ENCODE measurements around the gene C2orf72.

C2orf72 gene

DNA sequence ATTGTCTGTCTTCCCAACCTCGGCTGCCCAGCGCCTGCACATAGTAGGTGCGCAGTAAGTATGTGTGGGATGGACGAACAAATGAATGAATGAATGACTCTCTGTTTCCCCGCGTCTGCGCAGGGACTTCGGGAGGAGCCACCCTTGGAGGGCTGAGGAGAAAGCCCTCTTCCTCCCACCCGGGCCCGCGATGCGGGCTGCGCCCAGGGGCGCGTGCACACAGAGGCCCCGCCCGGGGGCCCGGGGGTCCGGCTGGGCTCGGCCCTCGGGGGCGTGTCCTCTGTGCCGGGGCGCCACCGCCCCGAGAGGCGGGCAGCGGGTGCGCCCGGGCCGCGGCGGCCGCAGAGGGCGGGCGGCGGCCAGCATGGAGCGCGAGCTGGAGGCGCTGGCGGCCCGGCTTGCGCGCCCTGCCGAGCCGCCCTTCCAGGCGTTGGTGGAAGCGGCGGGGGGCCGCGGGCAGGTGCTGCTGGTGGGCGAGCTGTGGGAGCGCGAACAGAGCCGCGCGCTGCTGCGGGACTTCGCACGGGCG lies at the start of gene C2orf72:
Gene C2orf72 (plus strand): TSS at position 322 of the 529 bp plus-strand sequence. CDS start 43 bp downstream, at position 365.
- Histone ChIP-seq H3K36me3 (no peaks in the 10 kb centered on the region), H3K27me3 (peaks cover 59 to 84% (median 72%) of the 10 kb centered on the region in 11 experiments), H3K9ac (peak within 1 kb of the TSS in 4 of 11 experiments; percentile 36 to 60 (median 47); a peak in 3 of 22 replicates), H3K4me2 (peak within 1 kb of the TSS; percentile 78 to 94 (median 87)), H3K4me3 (peak within 1 kb of the TSS; percentile 45 to 69 (median 58)), H4K20me1 (peaks cover 0 to 10% (median 0%) of the 10 kb centered on the region in 11 experiments; a peak in 3 of 22 replicates), H3K4me1 (peaks cover 0 to 10% (median 2%) of the 10 kb centered on the region in 10 experiments; a peak in 7 of 20 replicates), H3K9me3 (replicated peaks in 1 of 11) (no peaks in the 10 kb centered on the region), H3K27ac (no peak within 1 kb of the TSS)
- TF ChIP-seq Cebpa-rat (IDR thresholded peaks at IDR 0.05), result no peak

GRCh38 chr2:230989731-230990130 lies 47.6 kb upstream of the C2orf72 start:
- peaks cover 5 to 17% (median 11%) of the 10 kb centered on the region in 10 experiments; a peak in 18 of 20 replicates for H3K4me1 ChIP-seq
- no peak overlapping the region for H3K4me3 ChIP-seq
- no peak overlapping the region for H3K27ac ChIP-seq
- H4K20me1 ChIP-seq, result no peaks in the 10 kb centered on the region
- H3K27me3 ChIP-seq, result no peaks in the 10 kb centered on the region
- no peak overlapping the region for H3K9ac ChIP-seq
- TF ChIP-seq Cebpa-rat (IDR thresholded peaks at IDR 0.05), result no peak
- no peaks in the 10 kb centered on the region for H3K9me3 ChIP-seq (replicated peaks in 1 of 11)
- H3K4me2 ChIP-seq, result no peak overlapping the region
- H3K36me3 ChIP-seq, result no peaks in the 10 kb centered on the region

DNA sequence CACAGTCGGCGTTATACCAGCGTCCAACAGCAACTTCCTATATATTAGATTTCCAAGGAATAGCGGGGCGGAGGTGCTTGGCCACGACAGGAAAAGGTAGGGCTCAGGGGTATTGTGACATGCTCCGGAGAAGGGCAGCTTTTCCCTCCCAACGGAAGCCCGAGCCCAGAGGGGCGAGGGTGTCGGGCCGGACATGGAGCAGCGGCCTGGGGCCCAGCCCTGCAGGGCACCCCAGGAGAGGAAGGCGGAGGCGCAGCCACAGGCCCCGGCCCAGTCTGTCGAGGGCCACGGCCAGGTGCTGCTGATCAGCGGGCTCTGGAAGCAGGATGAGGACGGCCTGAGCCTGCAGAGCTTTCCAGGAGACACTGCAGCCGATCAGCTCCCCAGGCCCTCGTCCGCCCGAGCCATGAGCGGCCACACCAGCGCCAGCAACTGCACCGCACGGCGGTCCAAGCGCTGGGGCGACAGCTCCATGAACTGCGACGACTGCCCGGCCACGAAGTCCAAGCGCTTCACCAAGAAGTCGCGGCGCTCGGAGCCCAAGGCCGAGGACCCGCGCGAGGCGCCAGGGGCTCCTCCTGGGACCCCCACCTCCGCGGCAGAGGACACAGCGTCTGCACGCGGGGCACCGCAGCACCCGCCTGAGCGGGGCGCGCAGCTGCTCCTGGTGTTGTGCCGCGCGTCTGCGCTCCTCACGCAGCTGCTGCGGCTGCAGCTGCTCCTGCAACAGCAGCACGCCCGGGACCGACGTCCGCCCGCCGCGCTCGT lies 47.0 kb upstream of the C2orf72 start:
- no peaks in the 10 kb centered on the region for H3K27me3 ChIP-seq
- H3K4me2 ChIP-seq, result no peak overlapping the region
- peaks cover 5 to 16% (median 11%) of the 10 kb centered on the region in 10 experiments; a peak in 18 of 20 replicates for H3K4me1 ChIP-seq
- H4K20me1 ChIP-seq, result no peaks in the 10 kb centered on the region
- TF ChIP-seq Cebpa-rat (IDR thresholded peaks at IDR 0.05), result no peak
- no peak overlapping the region for H3K4me3 ChIP-seq
- H3K27ac ChIP-seq, result no peak overlapping the region
- no peaks in the 10 kb centered on the region for H3K9me3 ChIP-seq (replicated peaks in 1 of 11)
- H3K36me3 ChIP-seq, result no peaks in the 10 kb centered on the region
- no peak overlapping the region for H3K9ac ChIP-seq

- H3K27ac ChIP-seq, result no peak overlapping the region
- TF ChIP-seq Cebpa-rat (IDR thresholded peaks at IDR 0.05), result no peak
These were observed 46.5 kb upstream of the C2orf72 start for GRCh38 chr2:230990899-230991150.

GRCh38 chr2:230991598-230991997 lies 45.7 kb upstream of the C2orf72 start:
- no peak for TF ChIP-seq Cebpa-rat (IDR thresholded peaks at IDR 0.05)
- H3K27me3 ChIP-seq, result no peaks in the 10 kb centered on the region
- peaks cover 0 to 4% (median 0%) of the 10 kb centered on the region in 11 experiments; a peak in 1 of 22 replicates for H3K9me3 ChIP-seq (replicated peaks in 1 of 11)
- H3K9ac ChIP-seq, result no peak overlapping the region
- no peaks in the 10 kb centered on the region for H3K36me3 ChIP-seq
- H3K4me2 ChIP-seq, result no peak overlapping the region
- H3K4me3 ChIP-seq, result no peak overlapping the region
- peaks cover 4 to 5% (median 5%) of the 10 kb centered on the region in 10 experiments; a peak in 17 of 20 replicates for H3K4me1 ChIP-seq
- H3K27ac ChIP-seq, result no peak overlapping the region
- no peaks in the 10 kb centered on the region for H4K20me1 ChIP-seq

More at GRCh38 chr2:230990899-230991150, 46.5 kb upstream of the C2orf72 start:
- Histone ChIP-seq H4K20me1 (no peaks in the 10 kb centered on the region), H3K4me3 (no peak overlapping the region), H3K9me3 (replicated peaks in 1 of 11) (no peaks in the 10 kb centered on the region), H3K36me3 (no peaks in the 10 kb centered on the region), H3K4me1 (peaks cover 5 to 11% (median 7%) of the 10 kb centered on the region in 10 experiments; a peak in 18 of 20 replicates), H3K27me3 (no peaks in the 10 kb centered on the region), H3K4me2 (no peak overlapping the region), H3K9ac (no peak overlapping the region)

DNA sequence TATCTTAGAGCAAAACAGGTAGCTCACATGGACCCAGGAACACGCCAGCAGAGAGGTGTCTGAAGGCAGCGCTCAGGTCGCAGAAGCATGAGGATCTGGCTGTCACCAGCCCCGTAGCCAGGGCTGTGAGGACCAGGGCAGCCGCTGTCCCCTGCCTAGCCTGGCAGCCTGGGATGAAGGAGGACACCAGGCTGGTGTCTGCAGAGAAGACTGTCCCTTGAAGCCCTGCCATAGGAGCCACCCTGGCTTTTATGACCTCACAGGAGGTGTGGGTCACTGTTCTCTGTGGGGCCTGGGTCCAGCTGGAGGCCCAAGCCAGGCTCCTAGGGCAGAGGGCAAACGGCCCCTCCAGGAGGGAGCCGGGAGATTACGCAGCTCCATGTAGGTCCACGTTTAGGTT lies 41.5 kb upstream of the C2orf72 start, which contains the start of gene SPATA3:
Gene SPATA3 (plus strand): TSS at position 301 of the 400 bp plus-strand sequence. CDS start 113 bp downstream, outside the sequence.
- peaks cover 0 to 18% (median 7%) of the 10 kb centered on the region in 11 experiments; a peak in 8 of 22 replicates for H3K9me3 ChIP-seq (replicated peaks in 1 of 11)
- H3K27me3 ChIP-seq, result no peaks in the 10 kb centered on the region
- H4K20me1 ChIP-seq, result no peaks in the 10 kb centered on the region
- peaks cover 0 to 2% (median 0%) of the 10 kb centered on the region in 10 experiments; a peak in 1 of 20 replicates for H3K4me1 ChIP-seq
- TF ChIP-seq Cebpa-rat (IDR thresholded peaks at IDR 0.05), result no peak
- H3K27ac ChIP-seq, result no peak within 1 kb of the TSS
- no peaks in the 10 kb centered on the region for H3K36me3 ChIP-seq
- no peak within 1 kb of the TSS for H3K4me2 ChIP-seq
- no peak within 1 kb of the TSS for H3K4me3 ChIP-seq
- H3K9ac ChIP-seq, result no peak within 1 kb of the TSS

- Histone ChIP-seq H4K20me1 (no peaks in the 10 kb centered on the region), H3K4me3 (no peak overlapping the region)
- no peak for TF ChIP-seq Cebpa-rat (IDR thresholded peaks at IDR 0.05)
These were observed 40.7 kb upstream of the C2orf72 start for GRCh38 chr2:230996661-230997060.

DNA sequence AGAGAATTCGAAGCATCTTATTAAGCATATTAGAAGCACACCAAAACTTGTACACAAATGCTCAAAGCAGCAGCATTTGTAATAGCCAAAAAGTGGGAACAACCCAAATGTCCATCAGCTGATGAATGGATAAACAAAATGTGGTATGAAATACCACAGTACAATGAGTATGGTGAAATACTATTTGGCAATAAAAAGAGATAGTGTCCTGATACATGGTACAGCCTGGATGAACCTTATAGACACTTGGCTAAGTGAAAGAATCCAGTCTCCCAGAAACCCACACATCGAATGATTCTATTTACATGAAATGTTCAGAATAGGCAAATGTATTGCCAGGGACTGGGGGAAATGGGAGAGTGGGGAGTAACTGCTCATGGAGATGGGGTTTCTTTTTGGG lies 38.4 kb upstream of the C2orf72 start:
- no peak overlapping the region for H3K9ac ChIP-seq
- no peak overlapping the region for H3K4me3 ChIP-seq
- H3K4me1 ChIP-seq, result peaks cover 0 to 4% (median 0%) of the 10 kb centered on the region in 10 experiments; a peak in 1 of 20 replicates
- TF ChIP-seq Cebpa-rat (IDR thresholded peaks at IDR 0.05), result no peak
- peaks cover 0 to 18% (median 7%) of the 10 kb centered on the region in 11 experiments; a peak in 8 of 22 replicates for H3K9me3 ChIP-seq (replicated peaks in 1 of 11)
- no peaks in the 10 kb centered on the region for H4K20me1 ChIP-seq
- no peaks in the 10 kb centered on the region for H3K36me3 ChIP-seq
- H3K4me2 ChIP-seq, result no peak overlapping the region
- no peaks in the 10 kb centered on the region for H3K27me3 ChIP-seq
- no peak overlapping the region for H3K27ac ChIP-seq

More at GRCh38 chr2:230996661-230997060, 40.7 kb upstream of the C2orf72 start:
- Histone ChIP-seq H3K9ac (no peak overlapping the region), H3K27ac (no peak overlapping the region), H3K9me3 (replicated peaks in 1 of 11) (peaks cover 0 to 18% (median 7%) of the 10 kb centered on the region in 11 experiments; a peak in 8 of 22 replicates), H3K4me1 (peaks cover 0 to 4% (median 0%) of the 10 kb centered on the region in 10 experiments; a peak in 1 of 20 replicates), H3K36me3 (no peaks in the 10 kb centered on the region), H3K27me3 (no peaks in the 10 kb centered on the region), H3K4me2 (no peak overlapping the region)

- H3K4me3 ChIP-seq, result no peak overlapping the region
- H3K4me2 ChIP-seq, result no peak overlapping the region
- no peak overlapping the region for H3K9ac ChIP-seq
- peaks cover 0 to 4% (median 0%) of the 10 kb centered on the region in 10 experiments; a peak in 1 of 20 replicates for H3K4me1 ChIP-seq
- H3K9me3 ChIP-seq (replicated peaks in 1 of 11), result peaks cover 0 to 18% (median 7%) of the 10 kb centered on the region in 11 experiments; a peak in 10 of 22 replicates
- no peak overlapping the region for H3K27ac ChIP-seq
- H3K27me3 ChIP-seq, result no peaks in the 10 kb centered on the region
- H4K20me1 ChIP-seq, result no peaks in the 10 kb centered on the region
- TF ChIP-seq Cebpa-rat (IDR thresholded peaks at IDR 0.05), result no peak
- H3K36me3 ChIP-seq, result no peaks in the 10 kb centered on the region
These were observed 37.8 kb upstream of the C2orf72 start for GRCh38 chr2:230999477-230999876.
